ENCODE results near the gene DRC3.

DRC3 gene

GRCh38 chr17:17970699-17971430, 1.8 kb upstream of the DRC3 start:
- Histone ChIP-seq H3K4me3 (ENCODE audit: low read depth, low read length) (peak overlapping the region; percentile 72; the same call in 1 of the 2 replicates), H3K27me3 (ENCODE audit: control insufficient read depth, insufficient read depth, low read length) (no peaks in the 10 kb centered on the region), H3K27ac (ENCODE audit: low read depth, low read length) (no peak overlapping the region), H3K36me3 (ENCODE audit: control insufficient read depth, insufficient read depth, low read length) (no peaks in the 10 kb centered on the region), H3K4me1 (ENCODE audit: control insufficient read depth, insufficient read depth, low read length) (0 out of 2 replicates have a peak, but pooled peaks cover 2% of the 10 kb centered on the region), H3K9ac (ENCODE audit: low read length) (no peak overlapping the region), H3K9me3 (ENCODE audit: control insufficient read depth, insufficient read depth, low read depth, low read length) (no peaks in the 10 kb centered on the region)

- peak overlapping the region; percentile 47 for H3K9ac ChIP-seq (ENCODE audit: low read length)
- 0 out of 2 replicates have a peak, but pooled peaks cover 2% of the 10 kb centered on the region for H3K4me1 ChIP-seq (ENCODE audit: control insufficient read depth, insufficient read depth, low read length)
- H3K27ac ChIP-seq (ENCODE audit: low read depth, low read length) = no peak overlapping the region
- no peaks in the 10 kb centered on the region for H3K9me3 ChIP-seq (ENCODE audit: control insufficient read depth, insufficient read depth, low read depth, low read length)
- no peaks in the 10 kb centered on the region for H3K27me3 ChIP-seq (ENCODE audit: control insufficient read depth, insufficient read depth, low read length)
- peak overlapping the region; percentile 72 for H3K4me3 ChIP-seq (ENCODE audit: low read depth, low read length)
- no peaks in the 10 kb centered on the region for H3K36me3 ChIP-seq (ENCODE audit: control insufficient read depth, insufficient read depth, low read length)
Measured at GRCh38 chr17:17971431-17972125, 1.1 kb upstream of the DRC3 start.

- H3K9ac ChIP-seq (ENCODE audit: low read length) = peak overlapping the region; percentile 24
- no peaks in the 10 kb centered on the region for H3K36me3 ChIP-seq (ENCODE audit: control insufficient read depth, insufficient read depth, low read length)
- no peak overlapping the region for H3K27ac ChIP-seq (ENCODE audit: low read depth, low read length)
Measured at GRCh38 chr17:17972952-17973254, 241 bp downstream of the DRC3 start.

GRCh38 chr17:17975436-17975835, 2.8 kb downstream of the DRC3 start:
- 0 out of 2 replicates have a peak, but pooled peaks cover 2% of the 10 kb centered on the region for H3K4me1 ChIP-seq (ENCODE audit: control insufficient read depth, insufficient read depth, low read length)

More at GRCh38 chr17:17972952-17973254, 241 bp downstream of the DRC3 start:
- H3K4me3 ChIP-seq (ENCODE audit: low read depth, low read length) = peak overlapping the region; percentile 68
- H3K27me3 ChIP-seq (ENCODE audit: control insufficient read depth, insufficient read depth, low read length) = no peaks in the 10 kb centered on the region
- no peaks in the 10 kb centered on the region for H3K9me3 ChIP-seq (ENCODE audit: control insufficient read depth, insufficient read depth, low read depth, low read length)
- 0 out of 2 replicates have a peak, but pooled peaks cover 2% of the 10 kb centered on the region for H3K4me1 ChIP-seq (ENCODE audit: control insufficient read depth, insufficient read depth, low read length)

GRCh38 chr17:17976931-17977570, 4.4 kb downstream of the DRC3 start:
- no peaks in the 10 kb centered on the region for H3K9me3 ChIP-seq (ENCODE audit: control insufficient read depth, insufficient read depth, low read depth, low read length)
- H3K27me3 ChIP-seq (ENCODE audit: control insufficient read depth, insufficient read depth, low read length) = no peaks in the 10 kb centered on the region
- H3K4me3 ChIP-seq (ENCODE audit: low read depth, low read length) = no peak overlapping the region
- H3K9ac ChIP-seq (ENCODE audit: low read length) = no peak overlapping the region
- H3K27ac ChIP-seq (ENCODE audit: low read depth, low read length) = no peak overlapping the region
- 0 out of 2 replicates have a peak, but pooled peaks cover 2% of the 10 kb centered on the region for H3K4me1 ChIP-seq (ENCODE audit: control insufficient read depth, insufficient read depth, low read length)
- no peaks in the 10 kb centered on the region for H3K36me3 ChIP-seq (ENCODE audit: control insufficient read depth, insufficient read depth, low read length)

More at GRCh38 chr17:17975436-17975835, 2.8 kb downstream of the DRC3 start:
- Histone ChIP-seq H3K9ac (ENCODE audit: low read length) (no peak overlapping the region), H3K27ac (ENCODE audit: low read depth, low read length) (no peak overlapping the region), H3K4me3 (ENCODE audit: low read depth, low read length) (no peak overlapping the region), H3K36me3 (ENCODE audit: control insufficient read depth, insufficient read depth, low read length) (no peaks in the 10 kb centered on the region), H3K27me3 (ENCODE audit: control insufficient read depth, insufficient read depth, low read length) (no peaks in the 10 kb centered on the region), H3K9me3 (ENCODE audit: control insufficient read depth, insufficient read depth, low read depth, low read length) (no peaks in the 10 kb centered on the region)

- no peak overlapping the region for H3K27ac ChIP-seq (ENCODE audit: low read depth, low read length)
- no peak overlapping the region for H3K9ac ChIP-seq (ENCODE audit: low read length)
Measured at GRCh38 chr17:17978481-17979424, 6.1 kb downstream of the DRC3 start.

GRCh38 chr17:17979778-17980177, 7.1 kb downstream of the DRC3 start:
- Histone ChIP-seq H3K4me3 (ENCODE audit: low read depth, low read length) (no peak overlapping the region), H3K9me3 (ENCODE audit: control insufficient read depth, insufficient read depth, low read depth, low read length) (no peaks in the 10 kb centered on the region), H3K27ac (ENCODE audit: low read depth, low read length) (no peak overlapping the region)

More at GRCh38 chr17:17978481-17979424, 6.1 kb downstream of the DRC3 start:
- Histone ChIP-seq H3K4me3 (ENCODE audit: low read depth, low read length) (no peak overlapping the region), H3K9me3 (ENCODE audit: control insufficient read depth, insufficient read depth, low read depth, low read length) (no peaks in the 10 kb centered on the region), H3K36me3 (ENCODE audit: control insufficient read depth, insufficient read depth, low read length) (no peaks in the 10 kb centered on the region), H3K4me1 (ENCODE audit: control insufficient read depth, insufficient read depth, low read length) (no peaks in the 10 kb centered on the region), H3K27me3 (ENCODE audit: control insufficient read depth, insufficient read depth, low read length) (no peaks in the 10 kb centered on the region)

GRCh38 chr17:17981330-17981729, 8.7 kb downstream of the DRC3 start:
- H3K27ac ChIP-seq (ENCODE audit: low read depth, low read length) = no peak overlapping the region
- no peaks in the 10 kb centered on the region for H3K4me1 ChIP-seq (ENCODE audit: control insufficient read depth, insufficient read depth, low read length)
- no peak overlapping the region for H3K4me3 ChIP-seq (ENCODE audit: low read depth, low read length)
- no peak overlapping the region for H3K9ac ChIP-seq (ENCODE audit: low read length)
- H3K36me3 ChIP-seq (ENCODE audit: control insufficient read depth, insufficient read depth, low read length) = no peaks in the 10 kb centered on the region
- H3K9me3 ChIP-seq (ENCODE audit: control insufficient read depth, insufficient read depth, low read depth, low read length) = no peaks in the 10 kb centered on the region
- H3K27me3 ChIP-seq (ENCODE audit: control insufficient read depth, insufficient read depth, low read length) = no peaks in the 10 kb centered on the region

More at GRCh38 chr17:17979778-17980177, 7.1 kb downstream of the DRC3 start:
- Histone ChIP-seq H3K27me3 (ENCODE audit: control insufficient read depth, insufficient read depth, low read length) (no peaks in the 10 kb centered on the region), H3K4me1 (ENCODE audit: control insufficient read depth, insufficient read depth, low read length) (no peaks in the 10 kb centered on the region), H3K9ac (ENCODE audit: low read length) (no peak overlapping the region), H3K36me3 (ENCODE audit: control insufficient read depth, insufficient read depth, low read length) (no peaks in the 10 kb centered on the region)

- H3K4me1 ChIP-seq (ENCODE audit: control insufficient read depth, insufficient read depth, low read length) = no peaks in the 10 kb centered on the region
- H3K9me3 ChIP-seq (ENCODE audit: control insufficient read depth, insufficient read depth, low read depth, low read length) = no peaks in the 10 kb centered on the region
- no peaks in the 10 kb centered on the region for H3K36me3 ChIP-seq (ENCODE audit: control insufficient read depth, insufficient read depth, low read length)
- no peak overlapping the region for H3K9ac ChIP-seq (ENCODE audit: low read length)
- H3K27ac ChIP-seq (ENCODE audit: low read depth, low read length) = no peak overlapping the region
- no peaks in the 10 kb centered on the region for H3K27me3 ChIP-seq (ENCODE audit: control insufficient read depth, insufficient read depth, low read length)
- H3K4me3 ChIP-seq (ENCODE audit: low read depth, low read length) = no peak overlapping the region
Measured at GRCh38 chr17:17982801-17983200, 10.1 kb downstream of the DRC3 start.

GRCh38 chr17:17983376-17983775, 10.7 kb downstream of the DRC3 start:
- Histone ChIP-seq H3K4me3 (ENCODE audit: low read depth, low read length) (no peak overlapping the region), H3K27me3 (ENCODE audit: control insufficient read depth, insufficient read depth, low read length) (no peaks in the 10 kb centered on the region), H3K9ac (ENCODE audit: low read length) (no peak overlapping the region), H3K36me3 (ENCODE audit: control insufficient read depth, insufficient read depth, low read length) (no peaks in the 10 kb centered on the region), H3K9me3 (ENCODE audit: control insufficient read depth, insufficient read depth, low read depth, low read length) (no peaks in the 10 kb centered on the region), H3K27ac (ENCODE audit: low read depth, low read length) (no peak overlapping the region), H3K4me1 (ENCODE audit: control insufficient read depth, insufficient read depth, low read length) (no peaks in the 10 kb centered on the region)
